ENCODE results near the gene CD82.

CD82 gene

GRCh38 chr11:44531636-44532035 is 33.8 kb upstream of the CD82 start:
- H3K27ac Mint-ChIP-seq = no peak overlapping the region
- no peak overlapping the region for H3K4me3 Mint-ChIP-seq
- peaks cover 51% of the 10 kb centered on the region for H3K4me1 Mint-ChIP-seq
- H3K9me3 Mint-ChIP-seq = no peaks in the 10 kb centered on the region
- H3K36me3 Mint-ChIP-seq (ENCODE audit: low read depth) = no peaks in the 10 kb centered on the region
- H3K27me3 Mint-ChIP-seq (ENCODE audit: low read depth) = peaks cover 42% of the 10 kb centered on the region
- no peak for TF ChIP-seq CTCF (IDR thresholded peaks at IDR 0.05; ENCODE audit: unreplicated experiment in 3 of 3)

- no peak for TF ChIP-seq CTCF (IDR thresholded peaks at IDR 0.05; ENCODE audit: unreplicated experiment in 3 of 3)
- Mint-ChIP-seq H3K4me1 (peaks cover 40% of the 10 kb centered on the region), H3K27me3 (ENCODE audit: low read depth) (peaks cover 42% of the 10 kb centered on the region), H3K27ac (no peak overlapping the region), H3K9me3 (no peaks in the 10 kb centered on the region), H3K4me3 (no peak overlapping the region), H3K36me3 (ENCODE audit: low read depth) (no peaks in the 10 kb centered on the region)
These were observed 32.7 kb upstream of the CD82 start for GRCh38 chr11:44532809-44533208.

DNA sequence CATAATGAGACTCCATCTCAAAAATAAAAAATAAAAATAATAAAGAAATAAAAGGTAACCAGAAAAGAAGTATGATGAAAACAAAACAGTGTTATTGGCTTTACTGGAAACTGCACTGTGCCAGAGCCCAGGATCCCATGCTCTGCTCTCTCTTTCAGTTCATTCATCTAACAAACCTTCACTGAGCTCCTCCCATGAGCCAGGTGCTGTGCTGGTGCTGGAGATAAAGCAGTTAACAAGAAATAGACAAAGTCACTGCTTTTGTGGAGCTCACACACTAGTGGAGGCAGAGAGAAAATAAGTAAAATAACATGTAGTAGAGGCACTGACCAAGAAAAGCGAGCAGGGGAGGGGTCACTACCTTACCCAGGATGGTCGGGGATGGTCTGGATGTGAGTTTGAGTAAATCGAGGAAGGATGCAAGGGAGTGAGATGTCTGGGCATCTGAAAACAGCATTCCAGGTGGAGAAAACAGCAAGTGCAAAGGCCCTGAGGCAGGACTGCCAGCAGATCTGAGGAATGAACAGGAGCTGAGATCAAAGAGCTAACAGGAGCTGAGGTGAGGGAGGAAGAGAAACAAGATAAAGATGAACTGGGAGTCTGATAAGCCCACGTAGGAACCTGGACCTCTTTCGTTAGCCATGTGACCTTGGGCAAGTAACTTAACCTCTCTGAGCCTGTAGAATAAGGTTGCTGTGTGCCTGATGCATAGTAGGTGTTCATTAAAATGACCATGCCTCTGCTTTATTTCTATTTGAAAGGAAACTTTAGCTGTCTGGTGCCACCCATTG is 31.3 kb upstream of the CD82 start:
- H3K4me1 Mint-ChIP-seq = peaks cover 37% of the 10 kb centered on the region
- no peak overlapping the region for H3K4me3 Mint-ChIP-seq
- no peaks in the 10 kb centered on the region for H3K36me3 Mint-ChIP-seq (ENCODE audit: low read depth)
- H3K27ac Mint-ChIP-seq = no peak overlapping the region
- H3K9me3 Mint-ChIP-seq = no peaks in the 10 kb centered on the region
- TF ChIP-seq CTCF (IDR thresholded peaks at IDR 0.05; ENCODE audit: unreplicated experiment in 3 of 3) = no peak
- peaks cover 42% of the 10 kb centered on the region for H3K27me3 Mint-ChIP-seq (ENCODE audit: low read depth)

DNA sequence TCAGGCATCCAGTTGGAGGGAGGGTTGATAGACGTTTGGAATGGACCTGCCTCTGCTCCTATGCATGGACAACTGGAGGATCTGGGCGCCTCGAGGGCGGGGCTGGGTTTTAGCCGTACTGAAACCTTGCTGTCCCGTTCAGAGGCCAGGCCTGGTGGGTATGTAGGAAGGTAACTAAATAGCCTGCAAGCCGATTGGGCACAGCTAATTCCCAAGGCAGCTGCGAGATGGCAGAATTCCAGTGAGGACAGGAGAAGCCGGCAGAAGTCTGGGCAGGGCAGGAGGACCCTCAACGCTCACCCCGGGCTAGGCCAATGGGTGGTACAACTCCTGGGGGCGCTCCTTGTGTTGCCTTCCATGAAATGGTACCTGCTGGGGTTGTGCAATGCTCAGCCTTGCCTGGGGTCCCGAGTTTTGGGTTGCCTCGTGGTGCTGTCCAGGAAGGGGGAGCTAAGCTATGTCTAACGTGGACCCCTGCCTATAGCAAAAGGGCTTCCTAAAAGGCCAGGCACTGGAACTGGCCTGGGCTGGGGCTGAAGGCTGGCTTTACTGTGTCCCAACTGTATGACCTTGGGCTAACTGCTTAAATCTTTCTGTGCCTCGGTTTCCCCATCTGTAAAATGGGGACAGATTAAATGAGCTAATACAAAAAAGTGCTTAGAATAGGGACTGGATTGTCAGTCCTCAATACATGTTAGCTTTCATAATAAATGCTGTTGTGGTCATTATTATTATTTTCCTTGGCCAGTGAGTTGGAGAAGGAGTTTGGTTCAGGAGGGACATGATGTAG is 30.1 kb upstream of the CD82 start:
- H3K27me3 Mint-ChIP-seq (ENCODE audit: low read depth) = peaks cover 38% of the 10 kb centered on the region
- H3K9me3 Mint-ChIP-seq = no peaks in the 10 kb centered on the region
- no peaks in the 10 kb centered on the region for H3K36me3 Mint-ChIP-seq (ENCODE audit: low read depth)
- TF ChIP-seq CTCF (IDR thresholded peaks at IDR 0.05; ENCODE audit: unreplicated experiment in 3 of 3) = no peak
- H3K27ac Mint-ChIP-seq = peak overlapping the region in 2 of 3 experiments; percentile 10 to 33
- H3K4me1 Mint-ChIP-seq = peaks cover 30% of the 10 kb centered on the region
- no peak overlapping the region for H3K4me3 Mint-ChIP-seq

DNA sequence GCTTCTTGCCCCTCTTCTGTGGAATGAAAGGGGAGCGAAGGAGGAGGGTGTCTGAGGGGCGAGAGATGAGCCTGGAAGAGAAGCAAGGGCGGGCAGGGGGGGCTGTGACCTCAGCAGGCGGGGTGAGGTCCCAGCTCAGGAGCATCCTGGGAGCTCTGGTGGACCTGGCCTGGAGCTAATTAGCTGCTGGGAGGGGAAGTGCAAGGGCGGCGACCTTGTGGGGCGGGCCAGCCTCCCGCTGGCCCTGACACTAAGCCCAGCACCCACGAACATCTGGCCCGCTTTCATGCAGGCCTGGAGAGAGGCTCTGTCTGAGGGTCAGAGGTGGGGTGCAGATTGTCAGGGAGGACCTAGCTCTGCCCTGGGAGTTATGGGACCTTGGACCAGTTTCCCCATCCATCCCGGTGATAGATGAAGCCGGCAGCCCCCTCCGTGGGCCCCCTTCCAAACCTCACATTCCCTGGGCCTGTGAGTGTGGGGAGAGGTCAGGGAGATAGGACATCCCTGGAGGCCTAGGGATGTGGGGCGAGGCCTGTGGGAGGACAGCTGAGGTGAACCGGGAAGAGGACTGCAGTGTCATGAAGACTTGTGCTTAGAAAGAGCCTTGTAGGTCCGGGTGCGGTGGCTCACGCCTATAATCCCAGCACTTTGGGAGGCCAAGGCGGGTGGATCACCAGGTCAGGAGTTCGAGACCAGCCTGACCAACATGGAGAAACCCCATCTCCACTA is 28.5 kb upstream of the CD82 start:
- no peaks in the 10 kb centered on the region for H3K9me3 Mint-ChIP-seq
- peaks cover 27% of the 10 kb centered on the region for H3K27me3 Mint-ChIP-seq (ENCODE audit: low read depth)
- peak overlapping the region in 1 of 3 experiments; percentile 64 for H3K27ac Mint-ChIP-seq
- no peak for TF ChIP-seq CTCF (IDR thresholded peaks at IDR 0.05; ENCODE audit: unreplicated experiment in 3 of 3)
- H3K4me3 Mint-ChIP-seq = no peak overlapping the region
- no peaks in the 10 kb centered on the region for H3K36me3 Mint-ChIP-seq (ENCODE audit: low read depth)
- peaks cover 17% of the 10 kb centered on the region for H3K4me1 Mint-ChIP-seq
